HEK293T (cell line): ENCODE measurements around the gene CRIM1.

Source experiments
- CTCF ChIA-PET: fragments of 350-600 bp; formaldehyde crosslinking; extraction: SDS; loops from one replicate; lab custom pipeline; 2021; ENCODE audit warnings: antibody characterized with exemption, inconsistent platforms; lab: Yijun Ruan, JAX
- POLR2A ChIA-PET: fragments of 350-600 bp; formaldehyde crosslinking; extraction: SDS; loops from one replicate; lab custom pipeline; 2020; ENCODE audit warnings: antibody characterized with exemption, inconsistent platforms; lab: Yijun Ruan, JAX
- DNase-seq: peaks from one replicate; pipeline ENCODE4 v3.0.0; 2012; ENCODE audit warnings: mixed read lengths; ENCODE audit errors: extremely low spot score
- ARNT ChIP-seq: fragments of 450-650 bp; IDR thresholded peaks from 2 replicates; pipeline ENCODE4 v1.6.1; 2017; ENCODE audit warnings: mild to moderate bottlenecking
- BHLHE40 ChIP-seq: fragments of 450-650 bp; IDR thresholded peaks from 2 replicates; pipeline ENCODE4 v1.6.1; 2016; ENCODE audit warnings: mild to moderate bottlenecking, moderate library complexity, borderline replicate concordance
- CTBP1 ChIP-seq: fragments of 450-650 bp; IDR thresholded peaks from 2 replicates; pipeline ENCODE4 v1.6.1; 2016; ENCODE audit warnings: borderline replicate concordance
- ELF4 ChIP-seq: fragments of 450-650 bp; IDR thresholded peaks from 2 replicates; pipeline ENCODE4 v1.6.1; 2017; ENCODE audit warnings: antibody characterized with exemption
- FOXA1 ChIP-seq: fragments of 450-650 bp; IDR thresholded peaks from 2 replicates; pipeline ENCODE4 v1.6.1; 2016; ENCODE audit warnings: mild to moderate bottlenecking
- FOXK2 ChIP-seq: fragments of 450-650 bp; IDR thresholded peaks from 2 replicates; pipeline ENCODE4 v1.6.1; 2016; ENCODE audit warnings: mild to moderate bottlenecking
- FOXM1 ChIP-seq: fragments of 450-650 bp; IDR thresholded peaks from 2 replicates; pipeline ENCODE4 v1.6.1; 2017; ENCODE audit warnings: mild to moderate bottlenecking, borderline replicate concordance
- HDGF ChIP-seq: fragments of 450-650 bp; IDR thresholded peaks from 2 replicates; pipeline ENCODE4 v1.6.1; 2017; ENCODE audit warnings: antibody characterized with exemption, borderline replicate concordance
- L3MBTL2 ChIP-seq: fragments of 450-650 bp; conservative IDR thresholded peaks from 2 replicates; pipeline ENCODE4 v1.6.1; 2016; ENCODE audit warnings: mild to moderate bottlenecking
- LEF1 ChIP-seq: fragments of 450-650 bp; IDR thresholded peaks from 2 replicates; pipeline ENCODE4 v1.6.1; 2017; ENCODE audit warnings: mild to moderate bottlenecking, borderline replicate concordance
- NFRKB ChIP-seq: fragments of 450-650 bp; IDR thresholded peaks from 2 replicates; pipeline ENCODE4 v1.6.1; 2016; ENCODE audit warnings: mild to moderate bottlenecking, moderate library complexity
- SP1 ChIP-seq: fragments of 450-650 bp; IDR thresholded peaks from 2 replicates; pipeline ENCODE4 v1.6.1; 2017
- SUZ12 ChIP-seq: fragments of 450-650 bp; IDR thresholded peaks from 2 replicates; pipeline ENCODE4 v1.6.1; 2016; ENCODE audit warnings: mild to moderate bottlenecking
- TARDBP ChIP-seq: fragments of 450-650 bp; IDR thresholded peaks from 2 replicates; pipeline ENCODE4 v1.6.1; 2016
- ZNF384 ChIP-seq: fragments of 450-650 bp; IDR thresholded peaks from 2 replicates; pipeline ENCODE4 v1.6.1; 2016
- TF ChIP-seq, protein P1 (sequence below): fragments of 450-650 bp; IDR thresholded peaks from 2 replicates; pipeline ENCODE4 v1.6.1; 2016

Gene CRIM1

DNA sequence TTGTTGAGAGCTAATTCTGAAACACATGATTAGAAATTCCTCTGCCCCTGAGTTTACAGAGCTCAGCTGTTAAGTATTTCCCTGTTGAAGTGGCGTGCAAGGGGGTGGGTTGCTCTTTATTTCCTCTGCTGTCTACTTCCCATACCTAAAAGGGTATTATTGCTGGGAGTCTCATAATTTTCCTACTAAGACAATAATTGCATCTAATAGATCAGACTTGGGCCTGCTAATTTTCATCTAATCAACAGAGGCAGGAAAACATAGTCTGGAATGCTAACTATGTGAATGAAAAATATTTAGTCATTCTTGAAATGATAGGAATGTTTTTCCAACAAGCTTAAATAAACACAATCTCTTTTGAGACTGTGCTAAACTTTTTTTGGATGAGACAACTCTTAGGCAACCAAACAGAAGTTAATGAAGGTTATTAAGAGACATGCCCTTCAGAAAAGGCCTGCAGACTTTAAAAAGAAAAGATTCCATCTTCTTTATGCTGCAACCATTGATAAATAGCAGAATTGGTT, 131.0 kb downstream of the CRIM1 start:
- DNase-seq = no peak
- ChIA-PET CTCF (interaction anchor here (1.2 kb wide), 1 partner anchor 27 kb away, joined by 5 read pairs; no protein-coding TSS in a partner anchor), POLR2A (no interaction called here)
- TF ChIP-seq ZNF384 (no peak), SP1 (no peak)
- TF ChIP-seq, protein P1, sequence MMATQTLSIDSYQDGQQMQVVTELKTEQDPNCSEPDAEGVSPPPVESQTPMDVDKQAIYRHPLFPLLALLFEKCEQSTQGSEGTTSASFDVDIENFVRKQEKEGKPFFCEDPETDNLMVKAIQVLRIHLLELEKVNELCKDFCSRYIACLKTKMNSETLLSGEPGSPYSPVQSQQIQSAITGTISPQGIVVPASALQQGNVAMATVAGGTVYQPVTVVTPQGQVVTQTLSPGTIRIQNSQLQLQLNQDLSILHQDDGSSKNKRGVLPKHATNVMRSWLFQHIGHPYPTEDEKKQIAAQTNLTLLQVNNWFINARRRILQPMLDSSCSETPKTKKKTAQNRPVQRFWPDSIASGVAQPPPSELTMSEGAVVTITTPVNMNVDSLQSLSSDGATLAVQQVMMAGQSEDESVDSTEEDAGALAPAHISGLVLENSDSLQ = no peak

DNA sequence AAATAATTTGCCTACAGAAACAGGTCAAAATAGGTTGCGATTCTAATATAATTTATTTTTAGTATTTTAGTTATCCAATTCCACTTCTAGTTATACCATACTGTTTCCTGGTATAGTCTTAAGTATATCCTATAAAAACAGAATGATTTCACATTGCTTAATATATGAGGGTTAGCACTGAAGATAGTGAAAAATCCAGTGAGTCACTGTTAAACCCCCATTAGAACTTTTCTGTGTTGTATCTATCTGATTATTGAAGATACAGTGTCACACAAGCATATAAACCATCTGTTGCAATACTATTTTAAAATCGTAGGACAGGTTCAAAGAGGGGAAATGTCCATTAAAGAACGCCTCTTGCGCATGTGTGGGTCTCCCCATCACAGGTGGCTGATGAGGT, 132.4 kb downstream of the CRIM1 start:
- POLR2A ChIA-PET = no interaction called here
- CTCF ChIA-PET = no interaction called here
- no peak for DNase-seq
- TF ChIP-seq FOXA1 (no peak), CTBP1 (no peak), NFRKB (no peak), ELF4 (no peak), HDGF (no peak), FOXM1 (no peak), SUZ12 (no peak), ZNF384 (no peak), ARNT (no peak)
- TF ChIP-seq, protein P1 = no peak

DNA sequence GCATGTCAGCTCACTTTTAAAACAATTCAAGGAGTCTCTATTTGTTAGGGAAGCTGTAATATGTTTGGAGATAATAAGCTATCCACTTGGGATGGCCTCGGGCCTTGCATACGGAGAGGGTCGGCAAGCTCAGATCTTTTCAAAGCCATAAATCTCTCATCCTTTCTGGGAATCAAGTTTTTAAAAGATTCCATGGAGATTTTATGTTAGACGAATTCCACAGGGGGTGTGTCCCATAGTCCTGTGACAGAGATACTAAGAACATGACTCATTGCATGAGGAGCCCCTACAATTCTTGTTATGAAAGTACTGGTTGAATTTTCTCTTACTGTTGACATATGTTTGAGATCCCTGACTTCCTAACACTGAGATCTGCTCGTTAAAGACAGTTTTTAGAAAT, 133.7 kb downstream of the CRIM1 start:
- DNase-seq = no peak
- POLR2A ChIA-PET = no interaction called here
- CTCF ChIA-PET = no interaction called here
- TF ChIP-seq CTBP1 = no peak
- no peak for TF ChIP-seq FOXK2
- no peak for TF ChIP-seq L3MBTL2
- TF ChIP-seq FOXA1 = no peak
- TF ChIP-seq LEF1 = no peak

DNA sequence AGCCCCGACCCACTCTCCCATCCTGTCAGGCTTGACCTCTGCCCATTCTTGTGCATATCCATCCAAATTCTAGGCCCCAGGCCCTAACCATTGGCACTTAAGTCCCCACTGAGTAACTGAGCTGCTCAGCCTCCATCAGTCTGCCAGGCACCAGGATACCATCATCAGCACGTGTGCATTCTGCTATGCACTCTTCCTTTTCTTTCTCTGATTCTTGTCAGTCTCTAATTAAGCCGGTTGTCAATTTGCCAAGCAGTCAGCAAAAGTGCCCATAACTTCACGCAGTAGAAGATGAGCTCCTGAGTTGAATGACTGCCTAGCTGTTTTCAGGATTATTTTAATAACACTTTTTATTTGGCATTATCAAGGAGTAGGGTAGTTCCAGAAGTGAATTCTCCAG, 135.2 kb downstream of the CRIM1 start:
- no peak for TF ChIP-seq FOXA1
- no peak for TF ChIP-seq CTBP1
- TF ChIP-seq BHLHE40 = no peak
- TF ChIP-seq SP1 = no peak
- TF ChIP-seq, protein P1 = no peak
- no peak for TF ChIP-seq FOXM1
- no peak for TF ChIP-seq ARNT
- no peak for TF ChIP-seq L3MBTL2
- no peak for TF ChIP-seq TARDBP
- no peak for TF ChIP-seq NFRKB
- TF ChIP-seq HDGF = no peak
- no peak for TF ChIP-seq LEF1
- TF ChIP-seq ELF4 = no peak
- TF ChIP-seq ZNF384 = no peak
- no peak for TF ChIP-seq FOXK2
- TF ChIP-seq SUZ12 = no peak
- ChIA-PET POLR2A (no interaction called here), CTCF (interaction anchor here (0.8 to 1.7 kb wide), 2 partner anchors 10 to 17 kb away, joined by 3 to 4 read pairs; no protein-coding TSS in a partner anchor)
- DNase-seq = no peak

DNA sequence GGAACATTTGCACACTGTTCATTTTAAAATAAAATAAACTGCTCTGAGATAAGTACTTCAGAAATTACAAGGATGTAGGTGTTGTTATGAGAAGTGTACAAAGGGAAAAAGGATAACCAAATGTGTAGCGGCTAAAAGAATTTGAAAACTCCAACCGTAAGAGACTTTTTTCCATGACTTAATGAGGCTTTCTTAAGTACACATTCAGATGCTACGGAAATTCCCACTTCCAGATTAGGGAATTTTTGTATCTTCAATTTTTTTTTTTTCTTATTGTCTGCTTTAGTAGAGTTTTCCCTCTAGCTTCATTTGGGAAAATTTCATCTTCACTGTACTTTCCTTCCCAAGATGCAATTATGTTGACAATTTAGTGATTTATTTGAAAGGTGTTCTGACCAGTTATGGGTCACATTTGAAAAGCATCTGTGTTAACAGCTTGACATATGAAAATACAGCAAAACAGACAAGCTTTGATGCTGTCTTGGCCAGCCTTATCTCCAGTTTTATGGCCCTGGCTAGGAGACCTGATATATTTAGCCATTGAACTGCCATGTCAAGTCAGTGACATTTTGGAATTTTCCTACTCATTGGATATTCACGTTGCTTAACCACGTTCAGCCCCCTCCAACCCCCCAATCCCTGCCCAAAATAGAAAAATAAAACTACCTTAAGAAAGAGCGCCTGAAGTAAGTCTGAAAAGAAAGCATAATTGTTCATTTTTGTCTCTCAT, 136.8 kb downstream of the CRIM1 start:
- TF ChIP-seq BHLHE40 (no peak), FOXK2 (no peak), ZNF384 (no peak), FOXA1 (no peak), ELF4 (no peak), L3MBTL2 (no peak), SUZ12 (no peak), NFRKB (no peak), LEF1 (no peak), FOXM1 (no peak), HDGF (no peak), ARNT (no peak), TARDBP (no peak), CTBP1 (no peak), SP1 (no peak)
- TF ChIP-seq, protein P1 = no peak
- no peak for DNase-seq
- ChIA-PET POLR2A (no interaction called here), CTCF (interaction anchor here (0.9 kb wide), 1 partner anchor 33 kb away, joined by 3 read pairs; no protein-coding TSS in a partner anchor)

DNA sequence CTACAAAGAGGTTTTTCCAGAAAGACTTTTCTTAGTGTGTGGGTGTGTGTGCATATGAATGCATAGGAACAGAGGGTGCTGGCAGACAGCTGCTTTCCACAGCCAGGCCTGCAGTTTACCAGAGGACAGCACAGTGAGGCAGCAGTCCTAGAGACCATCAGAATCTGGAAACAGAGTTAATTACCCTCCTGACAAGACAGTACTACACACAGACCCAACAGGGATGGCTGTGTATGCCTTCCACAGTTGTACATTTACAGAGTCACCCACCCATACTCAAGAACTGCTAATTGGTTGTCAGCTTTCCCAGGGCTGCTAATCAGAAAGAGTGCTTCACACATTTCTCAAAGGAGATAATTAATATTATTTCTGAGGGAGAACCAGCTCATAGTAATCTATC, 137.7 kb downstream of the CRIM1 start:
- POLR2A ChIA-PET = no interaction called here
- CTCF ChIA-PET = interaction anchor here (0.7 kb wide), 1 partner anchor 420 kb away, joined by 4 read pairs; no protein-coding TSS in a partner anchor
- DNase-seq = no peak
- TF ChIP-seq CTBP1 (no peak), TARDBP (no peak), ELF4 (no peak), HDGF (no peak)
